Prostate gland (tissue), 2 donors: Measurements from ENCODE around the gene CCDC159. TPM values are rescaled to one million over a fixed set of nuclear protein-coding genes. Genes with fewer than 3 reads are reported as not detected.
"Not testable (repeated sequence)": the region's sequence is repeated elsewhere in the genome, so short reads cannot be mapped to it uniquely, and the experiment has no call there.

Source experiments
- DNase-seq: peaks from one replicate; pipeline ENCODE4 v3.0.0-alpha.2; 2019; ENCODE audit warnings: low spot score
- H3K27ac ChIP-seq, 2 donors: fragments of 200-600 bp; sonication (generic); 2 replicates each; pipeline ENCODE4 v1.5.1; 2017 to 2019
- H3K27me3 ChIP-seq: fragments of 200-600 bp; sonication (generic); replicated peaks from 2 replicates; pipeline ENCODE4 v1.5.1; 2019; ENCODE audit not compliant: insufficient read depth
- H3K36me3 ChIP-seq, 2 donors: fragments of 200-600 bp; sonication (generic); 1 replicate in 1 of 2; 2 replicates in 1 of 2; pipeline versions ENCODE4 v1.5.1 to v1.8.1; 2017 to 2019
- H3K4me1 ChIP-seq: fragments of 200-600 bp; sonication (generic); replicated peaks from 2 replicates; pipeline ENCODE4 v1.5.1; 2019
- H3K4me3 ChIP-seq, 2 donors: fragments of 200-600 bp; sonication (generic); 2 replicates each; pipeline ENCODE4 v1.5.1; 2017 to 2019
- H3K9me3 ChIP-seq: fragments of 200-600 bp; sonication (generic); 2 replicates; pipeline ENCODE4 v1.5.1; 2017
- CTCF ChIP-seq, 4 experiments: fragments of 200-600 bp in 2 of 4; fragments of 450-650 bp in 2 of 4; sonication (generic) in 2 of 4; IDR thresholded peaks; 1 replicate in 3 of 4; 2 replicates in 1 of 4; pipeline ENCODE4 v1.5.1; 2016 to 2019; ENCODE audit warnings: antibody characterized with exemption in 4 of 4, mild to moderate bottlenecking in 2 of 4, moderate library complexity in 2 of 4
- POLR2A ChIP-seq: fragments of 450-650 bp; IDR thresholded peaks from one replicate; pipeline ENCODE4 v1.6.1; 2016; ENCODE audit warnings: antibody characterized with exemption, mild to moderate bottlenecking
- POLR2AphosphoS5 ChIP-seq: sonication (generic); formaldehyde crosslinking; IDR thresholded peaks from one replicate; pipeline ENCODE4 v1.6.1; 2017; ENCODE audit warnings: antibody characterized with exemption
- WGBS: methylation state at CpG from one replicate; pipeline ENCODE4 v1.1.5; 2018; 5-methylcytosine and 5-hydroxymethylcytosine counted together
- intact Hi-C: fragments of 100-400 bp; cut with DNase I; formaldehyde crosslinking; loops from one replicate; pipeline ENCODE4 v1.14.2; 2022
- total RNA-seq, 2 donors: library from RNA; depleted of rRNA; stranded (reverse); fragments of >200 nt; gene quantifications; one replicate each; pipeline ENCODE4 v1.1.0, GENCODE V29; 2016

Gene CCDC159
- total RNA-seq, 2 donors from 2014 or later = 51.5 to 52.4 TPM

- intact Hi-C loops = loop anchor here (5.0 kb wide), 1 partner anchor 39 kb away; no protein-coding TSS in a partner anchor
- peak overlapping the region; percentile 75 to 83 for H3K4me3 ChIP-seq
- WGBS = 11% methylated on average over 21 of the region's 21 CpGs
- no peaks in the 10 kb centered on the region for H3K27me3 ChIP-seq
- H3K27ac ChIP-seq = peak overlapping the region; percentile 87 to 90
- DNase-seq = peak; percentile 48
- TF ChIP-seq CTCF (IDR thresholded peaks at IDR 0.05) (no peak), POLR2AphosphoS5 (no peak), POLR2A (peak; percentile 18)
- H3K36me3 ChIP-seq = peaks cover 0 to 14% of the 10 kb centered on the region in 2 donors
- no peaks in the 10 kb centered on the region for H3K9me3 ChIP-seq
- H3K4me1 ChIP-seq = peaks cover 7% of the 10 kb centered on the region
These were observed 7.6 kb upstream of the CCDC159 start for GRCh38 chr19:11338569-11339253.

GRCh38 chr19:11339254-11340098 lies 6.8 kb upstream of the CCDC159 start, which contains the start of gene RAB3D:
Gene RAB3D, minus strand, starts transcription at chr19:11339657. Its CDS starts 2,258 bp downstream, at chr19:11337399.
- intact Hi-C loops = loop anchor here (5.0 kb wide), 1 partner anchor 38 kb away; no protein-coding TSS in a partner anchor

GRCh38 chr19:11340099-11340467 lies 6.2 kb upstream of the CCDC159 start:
- Histone ChIP-seq H3K36me3 (peaks cover 0 to 13% of the 10 kb centered on the region in 2 donors), H3K27ac (peak overlapping the region; percentile 87 to 90), H3K4me1 (peaks cover 16% of the 10 kb centered on the region)
- WGBS = 91% methylated on average over 8 of the region's 8 CpGs
- H3K9me3 ChIP-seq, DNase-seq, H3K27me3 ChIP-seq, intact Hi-C loops, H3K4me3 ChIP-seq: not testable (repeated sequence)

More at GRCh38 chr19:11339254-11340098, 6.8 kb upstream of the CCDC159 start, which contains the start of gene RAB3D:
- Histone ChIP-seq H3K9me3 (no peaks in the 10 kb centered on the region), H3K4me3 (peak within 1 kb of the TSS; percentile 75 to 83), H3K27me3 (no peaks in the 10 kb centered on the region), H3K4me1 (peaks cover 12% of the 10 kb centered on the region), H3K27ac (peak within 1 kb of the TSS; percentile 87 to 90), H3K36me3 (peaks cover 0 to 14% of the 10 kb centered on the region in 2 donors)
- TF ChIP-seq POLR2A (peak; percentile 77), CTCF (IDR thresholded peaks at IDR 0.05) (no peak), POLR2AphosphoS5 (peak; percentile 85)
- peak; percentile 93 for DNase-seq
- 5% methylated on average over 53 of the region's 53 CpGs for WGBS

- 93% methylated on average over 3 of the region's 3 CpGs for WGBS
- intact Hi-C loops = no loop called here
- Histone ChIP-seq H3K27ac (peak overlapping the region in 1 of 2 donors; percentile 88), H3K27me3 (no peaks in the 10 kb centered on the region), H3K9me3 (no peaks in the 10 kb centered on the region), H3K4me1 (peaks cover 20% of the 10 kb centered on the region), H3K4me3 (no peak overlapping the region), H3K36me3 (no peaks in the 10 kb centered on the region)
- TF ChIP-seq POLR2A (no peak), CTCF (IDR thresholded peaks at IDR 0.05) (no peak), POLR2AphosphoS5 (no peak)
- no peak for DNase-seq
These were observed 3.9 kb upstream of the CCDC159 start for GRCh38 chr19:11342429-11342828.

GRCh38 chr19:11345122-11345803 lies 1.1 kb upstream of the CCDC159 start:
- no peak for TF ChIP-seq POLR2A
- no peak for TF ChIP-seq CTCF (IDR thresholded peaks at IDR 0.05)
- no peak for TF ChIP-seq POLR2AphosphoS5
- intact Hi-C loops = no loop called here
- peak overlapping the region; percentile 49 to 66 for H3K4me3 ChIP-seq
- H3K4me1 ChIP-seq = peaks cover 17% of the 10 kb centered on the region
- no peaks in the 10 kb centered on the region for H3K27me3 ChIP-seq
- peak overlapping the region; percentile 83 to 88 for H3K27ac ChIP-seq
- no peaks in the 10 kb centered on the region for H3K9me3 ChIP-seq
- H3K36me3 ChIP-seq = no peaks in the 10 kb centered on the region
- no peak for DNase-seq
- WGBS = 39% methylated on average over 15 of the region's 15 CpGs
